ENCODE results near the gene SSMEM1. TPM values are rescaled to one million over a fixed set of nuclear protein-coding genes. Genes with fewer than 3 reads are reported as not detected.

The SSMEM1 gene
- not detected in 5 replicates for total RNA-seq (2022; extraction: Qiagen RNA extraction; ENCODE audit: low read depth)

GRCh38 chr7:130207642-130208041, at the start of gene SSMEM1:
Gene SSMEM1 (plus strand): TSS chr7:130207860. CDS start chr7:130207911, 51 bp downstream.

DNA sequence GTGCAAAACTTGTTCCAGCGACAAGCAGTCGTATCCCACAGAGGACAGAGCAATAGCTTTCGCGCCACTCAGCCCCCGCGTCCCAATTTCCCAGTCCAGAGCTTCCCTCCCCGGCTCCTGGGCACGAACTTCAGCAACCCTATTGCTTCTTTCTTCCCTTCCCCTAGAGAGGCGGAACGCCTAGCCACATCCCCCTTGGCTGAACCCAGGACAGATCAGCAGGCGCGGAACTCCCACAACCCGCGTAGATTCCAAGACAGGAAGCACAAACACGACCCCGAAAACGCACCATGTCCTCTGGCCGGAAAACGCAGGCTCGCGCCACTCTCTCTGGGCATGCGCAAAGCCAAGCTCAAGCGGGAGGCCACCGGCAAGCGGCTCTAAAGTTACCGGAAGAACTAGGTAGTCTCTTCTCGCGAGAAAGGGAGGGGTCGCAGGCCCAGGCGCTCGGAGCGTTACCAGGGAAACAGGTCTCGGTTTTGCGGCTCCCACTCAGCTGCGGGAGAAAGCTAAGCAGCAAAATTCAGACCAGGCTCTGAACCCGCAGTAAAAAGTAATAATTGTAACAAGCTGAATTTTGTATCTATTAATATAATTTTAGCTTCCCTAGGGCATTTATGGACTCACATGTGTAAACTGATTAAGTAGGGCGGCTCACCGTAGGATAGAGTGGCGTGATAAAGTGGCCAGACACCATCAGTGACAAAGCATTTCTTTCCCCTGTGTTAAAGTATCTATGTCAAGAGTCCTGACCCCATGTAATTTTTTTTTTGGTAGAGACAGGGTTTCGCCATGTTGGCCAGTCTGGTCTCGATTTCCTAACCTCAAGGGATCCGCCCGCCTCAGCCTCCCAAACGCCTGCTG, 2.3 kb upstream of the SSMEM1 start, which contains the start of gene TMEM209:
TMEM209 (minus strand) TSS at position 323 of the 864 bp plus-strand sequence; CDS start at position 292, 31 bp downstream.

Other genes starting within 250 kb of the SSMEM1 start
- 25.2 to 28.4 TPM (median 26.0 TPM) in 5 replicates for gene ZC3HC1, start 156.5 kb upstream of the SSMEM1 start, total RNA-seq (2022; extraction: Qiagen RNA extraction; ENCODE audit: low read depth)
- gene KLHDC10, start 137.3 kb upstream of the SSMEM1 start, total RNA-seq (2022; extraction: Qiagen RNA extraction; ENCODE audit: low read depth), result 9.4 to 16.8 TPM (median 14.1 TPM) in 5 replicates
- gene TMEM209, start 2.5 kb upstream of the SSMEM1 start, total RNA-seq (2022; extraction: Qiagen RNA extraction; ENCODE audit: low read depth), result 11.1 to 18.2 TPM (median 15.9 TPM) in 5 replicates
- 0.15 TPM in 1 of 5 replicates, not detected in the others for gene CPA2, start 59.0 kb downstream of the SSMEM1 start, total RNA-seq (2022; extraction: Qiagen RNA extraction; ENCODE audit: low read depth)
- gene CPA4, start 85.3 kb downstream of the SSMEM1 start, total RNA-seq (2022; extraction: Qiagen RNA extraction; ENCODE audit: low read depth), result 6.5 to 9.6 TPM (median 6.8 TPM) in 5 replicates
- not detected in 5 replicates for gene CPA5, start 137.0 kb downstream of the SSMEM1 start, total RNA-seq (2022; extraction: Qiagen RNA extraction; ENCODE audit: low read depth)
- not detected in 5 replicates for gene CPA1, start 172.6 kb downstream of the SSMEM1 start, total RNA-seq (2022; extraction: Qiagen RNA extraction; ENCODE audit: low read depth)
- gene CEP41, start 233.2 kb downstream of the SSMEM1 start, total RNA-seq (2022; extraction: Qiagen RNA extraction; ENCODE audit: low read depth), result 11.6 to 13.8 TPM (median 13.3 TPM) in 5 replicates